Osteocyte (in vitro differentiated cells): Measurements from ENCODE around the gene RBM10. TPM values are rescaled to one million over a fixed set of nuclear protein-coding genes. Genes with fewer than 3 reads are reported as not detected.
"Not testable (repeated sequence)": the region's sequence is repeated elsewhere in the genome, so short reads cannot be mapped to it uniquely, and the experiment has no call there.

Experiments
- DNase-seq: peaks from one replicate; pipeline ENCODE4 v3.0.0; 2021; ENCODE audit warnings: mixed read lengths; ENCODE audit not compliant: unreplicated experiment; ENCODE audit errors: extremely low spot score
- H3K27ac Mint-ChIP-seq: one replicate; pipeline ENCODE4 v1.8.0; 2021; ENCODE audit warnings: mild to moderate bottlenecking, mixed read lengths; ENCODE audit not compliant: unreplicated experiment
- H3K27me3 Mint-ChIP-seq: one replicate; pipeline ENCODE4 v1.8.0; 2021; ENCODE audit warnings: mixed read lengths; ENCODE audit not compliant: unreplicated experiment
- H3K36me3 Mint-ChIP-seq: one replicate; pipeline ENCODE4 v1.8.0; 2021; ENCODE audit warnings: mixed read lengths; ENCODE audit not compliant: unreplicated experiment
- H3K4me1 Mint-ChIP-seq: one replicate; pipeline ENCODE4 v1.8.0; 2021; ENCODE audit warnings: mixed read lengths; ENCODE audit not compliant: unreplicated experiment
- H3K4me3 Mint-ChIP-seq: one replicate; pipeline ENCODE4 v1.8.0; 2021; ENCODE audit warnings: mild to moderate bottlenecking, moderate library complexity, mixed read lengths; ENCODE audit not compliant: unreplicated experiment
- H3K9me3 Mint-ChIP-seq: one replicate; pipeline ENCODE4 v1.8.0; 2021; ENCODE audit warnings: mixed read lengths; ENCODE audit not compliant: unreplicated experiment
- long read RNA-seq: library from polyadenylated mRNA; unstranded; transcript quantifications from one replicate; pipeline ENCODE4 v2.0.0, GENCODE V29; 2021
- total RNA-seq: library from RNA; stranded (reverse); gene quantifications from 2 replicates; pipeline ENCODE4 v1.2.1, GENCODE V29; 2021
- TF ChIP-seq, protein P1 (sequence below): fragments of 200-600 bp; sonication (generic); IDR thresholded peaks from 2 replicates; pipeline ENCODE4 v1.5.0; 2021; ENCODE audit warnings: antibody characterized with exemption, mild to moderate bottlenecking, moderate library complexity

RBM10 gene, protein sequence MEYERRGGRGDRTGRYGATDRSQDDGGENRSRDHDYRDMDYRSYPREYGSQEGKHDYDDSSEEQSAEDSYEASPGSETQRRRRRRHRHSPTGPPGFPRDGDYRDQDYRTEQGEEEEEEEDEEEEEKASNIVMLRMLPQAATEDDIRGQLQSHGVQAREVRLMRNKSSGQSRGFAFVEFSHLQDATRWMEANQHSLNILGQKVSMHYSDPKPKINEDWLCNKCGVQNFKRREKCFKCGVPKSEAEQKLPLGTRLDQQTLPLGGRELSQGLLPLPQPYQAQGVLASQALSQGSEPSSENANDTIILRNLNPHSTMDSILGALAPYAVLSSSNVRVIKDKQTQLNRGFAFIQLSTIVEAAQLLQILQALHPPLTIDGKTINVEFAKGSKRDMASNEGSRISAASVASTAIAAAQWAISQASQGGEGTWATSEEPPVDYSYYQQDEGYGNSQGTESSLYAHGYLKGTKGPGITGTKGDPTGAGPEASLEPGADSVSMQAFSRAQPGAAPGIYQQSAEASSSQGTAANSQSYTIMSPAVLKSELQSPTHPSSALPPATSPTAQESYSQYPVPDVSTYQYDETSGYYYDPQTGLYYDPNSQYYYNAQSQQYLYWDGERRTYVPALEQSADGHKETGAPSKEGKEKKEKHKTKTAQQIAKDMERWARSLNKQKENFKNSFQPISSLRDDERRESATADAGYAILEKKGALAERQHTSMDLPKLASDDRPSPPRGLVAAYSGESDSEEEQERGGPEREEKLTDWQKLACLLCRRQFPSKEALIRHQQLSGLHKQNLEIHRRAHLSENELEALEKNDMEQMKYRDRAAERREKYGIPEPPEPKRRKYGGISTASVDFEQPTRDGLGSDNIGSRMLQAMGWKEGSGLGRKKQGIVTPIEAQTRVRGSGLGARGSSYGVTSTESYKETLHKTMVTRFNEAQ
- 36.9 and 37.6 TPM in 2 replicates for total RNA-seq
- long read RNA-seq, partial matches to known transcripts = 19 of 42 reads
- long read RNA-seq, other reads (novel, unspliced or antisense) = 15 of 42 reads

DNA sequence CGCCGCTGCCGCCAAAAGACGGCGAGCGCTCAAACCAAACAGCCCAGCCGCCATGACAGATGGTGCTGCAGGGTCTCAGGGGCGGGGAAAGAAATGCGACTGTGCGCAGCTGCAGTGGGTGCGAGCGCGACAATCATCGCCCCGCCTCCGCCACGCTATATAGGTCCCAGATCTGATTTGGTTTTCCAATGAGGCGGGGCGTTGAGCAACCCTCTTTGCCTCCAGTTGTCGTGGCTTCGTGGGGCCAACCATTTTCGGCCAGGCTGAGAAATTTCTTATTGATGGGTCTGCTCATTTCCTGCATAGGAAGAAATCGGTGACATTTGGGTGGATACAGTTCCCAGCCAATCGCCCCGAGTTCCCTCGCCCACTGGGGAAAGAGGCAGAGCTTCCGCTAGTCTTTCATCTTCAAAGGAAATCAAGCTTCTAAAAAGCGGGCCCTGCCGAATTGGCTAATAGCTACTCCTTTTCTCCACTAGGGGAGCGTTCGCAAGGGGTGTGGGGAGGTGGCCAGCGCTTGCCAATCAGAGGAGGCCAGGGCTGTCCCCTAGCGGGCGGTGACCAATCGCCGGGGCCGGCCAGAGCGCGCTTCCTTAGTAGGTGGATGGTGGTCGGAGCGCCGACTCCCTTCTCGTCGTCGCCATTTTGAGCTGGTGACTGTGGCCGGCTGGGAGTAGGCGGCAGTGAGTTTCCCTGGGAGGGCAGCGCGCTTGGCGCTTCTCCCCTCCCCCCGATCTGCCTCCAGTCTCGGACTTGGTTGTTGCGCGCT, at the start of gene RBM10, which contains the start of gene NDUFB11:
RBM10 (plus strand) TSS at position 596 of the 769 bp plus-strand sequence. CDS start 2,261 bp downstream, outside the sequence.
NDUFB11 (minus strand) TSS at position 77 of the 769 bp plus-strand sequence; CDS start at position 54, 23 bp downstream.
- peaks cover 4% of the 10 kb centered on the region for H3K9me3 Mint-ChIP-seq
- H3K4me3 Mint-ChIP-seq = peak within 1 kb of the TSS; percentile 96
- no peaks in the 10 kb centered on the region for H3K27me3 Mint-ChIP-seq
- TF ChIP-seq, protein P1, sequence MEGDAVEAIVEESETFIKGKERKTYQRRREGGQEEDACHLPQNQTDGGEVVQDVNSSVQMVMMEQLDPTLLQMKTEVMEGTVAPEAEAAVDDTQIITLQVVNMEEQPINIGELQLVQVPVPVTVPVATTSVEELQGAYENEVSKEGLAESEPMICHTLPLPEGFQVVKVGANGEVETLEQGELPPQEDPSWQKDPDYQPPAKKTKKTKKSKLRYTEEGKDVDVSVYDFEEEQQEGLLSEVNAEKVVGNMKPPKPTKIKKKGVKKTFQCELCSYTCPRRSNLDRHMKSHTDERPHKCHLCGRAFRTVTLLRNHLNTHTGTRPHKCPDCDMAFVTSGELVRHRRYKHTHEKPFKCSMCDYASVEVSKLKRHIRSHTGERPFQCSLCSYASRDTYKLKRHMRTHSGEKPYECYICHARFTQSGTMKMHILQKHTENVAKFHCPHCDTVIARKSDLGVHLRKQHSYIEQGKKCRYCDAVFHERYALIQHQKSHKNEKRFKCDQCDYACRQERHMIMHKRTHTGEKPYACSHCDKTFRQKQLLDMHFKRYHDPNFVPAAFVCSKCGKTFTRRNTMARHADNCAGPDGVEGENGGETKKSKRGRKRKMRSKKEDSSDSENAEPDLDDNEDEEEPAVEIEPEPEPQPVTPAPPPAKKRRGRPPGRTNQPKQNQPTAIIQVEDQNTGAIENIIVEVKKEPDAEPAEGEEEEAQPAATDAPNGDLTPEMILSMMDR = peak; percentile 68
- peaks cover 17% of the 10 kb centered on the region for H3K4me1 Mint-ChIP-seq
- peak within 1 kb of the TSS; percentile 98 for H3K27ac Mint-ChIP-seq
- peaks cover 7% of the 10 kb centered on the region for H3K36me3 Mint-ChIP-seq
- DNase-seq = peak; percentile 98

DNA sequence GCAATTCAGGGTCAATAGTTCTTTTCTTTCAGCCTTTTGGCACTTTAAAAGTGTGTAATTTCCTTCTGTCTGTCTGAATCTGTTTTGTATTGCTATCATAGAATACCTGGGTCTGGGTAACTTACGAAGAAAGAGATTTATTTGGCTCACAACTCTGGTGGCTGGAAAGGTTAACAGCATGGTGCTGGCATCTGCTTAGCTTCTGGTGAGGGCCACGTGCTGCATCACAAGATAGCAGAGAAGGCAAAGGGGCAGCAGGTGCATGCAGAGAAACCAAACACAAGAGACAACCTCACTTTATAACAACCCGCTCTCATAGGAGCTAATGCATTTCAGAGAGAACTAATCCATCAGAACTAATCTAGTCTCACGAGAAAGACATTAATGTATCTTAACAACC, 48.0 kb upstream of the RBM10 start:
- H3K27ac Mint-ChIP-seq = no peak overlapping the region
- H3K9me3 Mint-ChIP-seq = peaks cover 5% of the 10 kb centered on the region
- TF ChIP-seq, protein P1 = no peak
- no peak overlapping the region for H3K4me3 Mint-ChIP-seq
- no peaks in the 10 kb centered on the region for H3K4me1 Mint-ChIP-seq
- H3K36me3 Mint-ChIP-seq = no peaks in the 10 kb centered on the region
- H3K27me3 Mint-ChIP-seq = no peaks in the 10 kb centered on the region
- DNase-seq = peak; percentile 36

DNA sequence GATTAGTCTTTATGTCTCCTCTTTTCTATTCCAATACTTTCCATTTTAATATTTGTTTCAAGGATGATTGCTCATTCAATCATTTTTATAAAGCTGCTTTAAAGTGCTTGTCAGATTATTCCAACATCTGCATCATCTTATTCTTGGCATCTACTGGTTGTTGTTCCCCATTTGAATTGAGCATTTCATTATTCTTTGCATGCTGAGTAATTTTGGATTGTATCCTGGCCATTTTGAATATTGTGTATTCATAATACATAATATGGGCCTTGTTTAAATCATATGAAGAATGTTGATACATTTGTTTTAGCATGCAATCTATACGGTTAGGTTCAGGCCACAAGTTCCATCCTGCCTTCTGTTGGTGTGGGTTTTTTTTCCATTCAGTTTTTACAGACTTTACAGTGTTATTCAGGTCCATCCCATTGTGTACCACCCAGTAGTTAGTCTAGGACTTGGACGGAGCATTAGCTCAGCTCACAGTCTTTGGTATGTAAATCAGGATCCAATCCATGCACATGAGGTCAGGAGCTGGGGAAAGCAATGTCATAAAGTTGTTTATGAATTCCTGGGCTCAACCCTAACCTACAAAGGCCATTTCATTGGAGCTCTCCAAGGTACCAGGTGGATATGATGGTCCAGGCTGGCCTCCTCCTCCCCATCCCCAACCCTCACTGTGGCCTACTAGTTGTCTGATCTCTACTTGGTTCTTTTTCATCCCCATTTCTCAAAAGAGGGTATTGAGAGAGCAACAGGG, 46.5 kb upstream of the RBM10 start:
- Mint-ChIP-seq H3K36me3 (no peaks in the 10 kb centered on the region), H3K27ac (no peak overlapping the region), H3K27me3 (no peaks in the 10 kb centered on the region), H3K4me3 (no peak overlapping the region), H3K4me1 (no peaks in the 10 kb centered on the region), H3K9me3 (peaks cover 5% of the 10 kb centered on the region)
- TF ChIP-seq, protein P1 = no peak
- DNase-seq = peak; percentile 23

DNA sequence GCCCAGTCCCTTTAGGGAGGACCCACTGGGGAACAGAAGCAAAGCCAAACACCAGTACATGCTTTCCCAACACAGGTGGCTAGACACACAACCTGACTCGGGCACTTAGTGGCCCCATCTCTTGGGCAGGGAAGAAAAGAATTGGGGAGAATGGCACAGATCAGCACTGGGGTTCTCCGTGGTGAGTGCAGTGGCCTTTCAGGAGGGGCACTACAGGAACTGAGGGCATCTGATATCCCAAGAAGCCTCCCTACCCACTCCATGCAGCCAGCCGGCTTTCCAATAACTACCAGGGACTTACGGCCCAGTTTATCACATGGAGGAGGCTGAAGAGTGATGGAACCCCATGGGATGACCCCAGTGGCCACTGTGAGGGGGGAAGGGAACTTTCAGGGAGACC, 43.8 kb upstream of the RBM10 start:
- DNase-seq = peak; percentile 69
- Mint-ChIP-seq H3K4me3 (no peak overlapping the region), H3K4me1 (no peaks in the 10 kb centered on the region), H3K27ac (no peak overlapping the region), H3K27me3 (no peaks in the 10 kb centered on the region), H3K9me3 (peaks cover 5% of the 10 kb centered on the region), H3K36me3 (no peaks in the 10 kb centered on the region)
- TF ChIP-seq, protein P1 = no peak

DNA sequence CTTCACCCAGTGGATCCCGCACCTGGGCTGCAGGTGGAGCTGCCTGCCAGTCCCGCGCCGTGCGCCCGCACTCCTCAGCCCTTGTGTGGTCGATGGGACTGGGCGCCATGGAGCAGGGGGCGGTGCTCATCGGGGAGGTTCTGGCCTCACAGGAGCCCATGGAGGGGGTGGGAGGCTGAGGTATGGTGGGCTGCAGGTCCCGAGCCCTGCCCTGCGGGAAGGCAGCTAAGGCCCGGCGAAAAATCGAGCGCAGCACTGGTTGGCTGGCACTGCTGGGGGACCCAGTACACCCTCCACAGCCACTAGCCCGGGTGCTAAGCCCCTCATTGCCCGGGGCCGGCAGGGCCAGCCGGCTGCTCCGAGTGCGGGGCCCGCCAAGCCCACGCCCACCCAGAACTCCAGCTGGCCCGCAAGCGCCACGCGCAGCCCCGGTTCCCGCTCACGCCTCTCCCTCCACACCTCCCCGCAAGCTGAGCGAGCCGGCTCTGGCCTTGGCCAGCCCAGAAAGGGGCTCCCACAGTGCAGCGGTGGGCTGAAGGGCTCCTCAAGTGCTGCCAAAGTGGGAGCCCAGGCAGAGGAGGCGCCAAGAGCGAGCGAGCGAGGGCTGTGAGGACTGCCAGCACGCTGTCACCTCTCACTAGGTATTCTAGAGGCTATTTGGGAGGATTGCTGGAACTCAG, 33.9 kb upstream of the RBM10 start:
- not testable (repeated sequence) for H3K4me1 Mint-ChIP-seq, DNase-seq, H3K27me3 Mint-ChIP-seq, H3K4me3 Mint-ChIP-seq, H3K36me3 Mint-ChIP-seq, H3K9me3 Mint-ChIP-seq, H3K27ac Mint-ChIP-seq
